HS-5 (cell line): ENCODE measurements around the gene KMT2E.

ENCODE experiments used
- DNase-seq: peaks from one replicate; pipeline ENCODE4 v3.0.0-alpha.2; 2012; ENCODE audit warnings: low read depth

Gene KMT2E

DNA sequence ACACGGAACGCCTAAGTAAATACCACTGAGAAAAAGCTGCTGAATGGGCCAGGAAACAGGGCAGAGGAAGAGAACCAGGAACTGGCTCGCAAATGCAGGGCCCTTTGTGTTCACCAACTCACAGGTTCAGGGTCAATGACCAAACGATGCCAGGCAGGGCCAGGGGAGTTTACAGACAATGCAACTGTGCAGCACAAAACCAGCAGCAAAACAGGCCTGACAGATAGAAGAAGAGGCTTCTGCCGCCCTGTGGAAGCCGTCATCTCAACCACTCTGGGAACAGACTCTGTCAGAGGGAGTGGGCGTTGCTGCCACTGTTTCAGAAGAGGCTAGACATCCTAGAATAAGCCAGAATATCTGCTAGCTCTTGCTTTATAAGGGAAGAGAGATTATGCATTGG, 117.9 kb downstream of the KMT2E start:
- no peak for DNase-seq

DNA sequence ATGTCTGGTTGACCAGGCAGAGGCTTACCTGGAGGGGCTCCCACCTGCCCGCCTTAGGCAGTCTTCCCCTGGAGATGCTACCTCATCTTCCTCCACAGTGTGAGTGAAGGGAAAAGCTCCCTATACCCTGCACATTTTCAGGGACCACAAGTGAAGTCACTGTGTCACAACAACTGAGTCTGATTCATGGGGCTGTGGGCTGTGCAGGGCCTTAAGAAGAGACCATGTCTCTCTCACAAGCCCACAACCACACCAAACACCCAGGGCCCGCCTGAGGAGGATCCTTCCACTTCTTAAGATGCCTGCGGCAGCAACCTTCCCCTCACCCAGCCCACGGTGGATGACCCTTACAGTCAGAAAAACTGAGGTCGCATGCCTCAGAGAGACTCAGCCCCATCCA, 118.3 kb downstream of the KMT2E start:
- no peak for DNase-seq

DNA sequence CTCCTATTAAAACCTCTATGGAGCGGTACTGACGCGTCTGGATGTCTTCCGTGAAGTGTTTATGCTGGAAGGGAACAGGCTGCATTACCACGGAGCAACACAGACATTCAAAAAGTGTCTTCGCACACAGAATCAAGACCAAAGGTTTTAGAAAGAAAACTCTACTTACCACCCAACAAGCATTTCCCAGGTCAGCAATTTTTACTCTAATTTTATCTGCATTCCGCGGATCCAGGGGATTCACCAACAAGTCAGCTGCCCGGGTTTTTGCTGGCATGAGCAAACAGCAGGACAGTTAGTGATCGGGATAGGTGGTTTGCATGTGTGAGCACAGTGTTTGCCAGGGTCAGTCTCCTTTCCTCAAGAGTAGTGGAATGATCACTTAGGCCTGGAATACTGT, 118.8 kb downstream of the KMT2E start:
- DNase-seq, result no peak

DNA sequence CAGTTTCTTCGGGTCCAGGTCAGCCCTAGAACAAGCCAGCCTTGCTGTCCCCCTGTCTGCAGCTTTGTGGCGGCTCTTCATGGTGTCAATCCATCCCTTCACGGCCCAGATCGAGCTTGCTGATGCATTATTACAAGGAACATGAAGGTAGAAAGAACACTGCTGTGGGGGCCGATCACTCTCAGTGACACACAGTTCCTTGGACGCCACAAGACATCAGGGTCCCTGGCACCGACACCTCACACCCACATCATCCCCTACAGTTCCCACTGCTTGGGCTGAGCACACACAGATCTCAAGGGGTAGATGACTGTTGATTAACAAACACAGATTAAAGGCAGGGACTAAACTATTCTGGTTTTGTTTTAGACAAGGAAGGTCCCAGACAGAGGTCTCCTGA, 119.4 kb downstream of the KMT2E start:
- no peak for DNase-seq

DNA sequence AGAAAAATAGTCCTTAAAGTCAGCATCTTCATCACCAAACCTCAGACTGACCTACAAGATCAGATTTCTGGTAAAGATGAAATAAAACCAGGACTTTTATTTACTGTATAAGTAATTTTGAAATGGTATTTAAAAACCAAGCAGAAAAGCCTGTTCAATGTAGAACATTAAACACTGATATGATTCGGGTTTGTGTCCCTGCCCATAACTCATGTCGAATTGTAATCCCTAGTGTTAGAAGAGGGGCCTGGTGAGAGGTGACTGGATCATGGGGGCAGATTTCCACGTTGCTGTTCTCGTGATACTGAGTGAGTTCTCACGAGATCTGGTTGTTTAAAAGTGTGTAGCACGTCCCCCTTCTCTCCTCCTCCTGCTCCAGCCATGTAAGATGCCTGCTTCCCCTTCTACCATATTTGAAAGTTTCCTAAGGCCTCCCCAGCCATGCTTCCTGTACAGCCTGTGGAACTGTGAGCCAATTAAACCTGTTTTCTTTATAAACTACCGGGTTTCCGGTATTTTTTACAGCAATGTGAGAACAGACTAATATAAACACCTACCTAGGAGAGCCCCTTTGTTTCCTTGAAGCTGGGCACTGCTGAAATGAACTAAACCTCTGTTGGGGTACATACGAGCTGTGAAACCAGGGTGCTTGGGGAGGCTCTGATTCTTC, 120.1 kb downstream of the KMT2E start:
- no peak for DNase-seq

DNA sequence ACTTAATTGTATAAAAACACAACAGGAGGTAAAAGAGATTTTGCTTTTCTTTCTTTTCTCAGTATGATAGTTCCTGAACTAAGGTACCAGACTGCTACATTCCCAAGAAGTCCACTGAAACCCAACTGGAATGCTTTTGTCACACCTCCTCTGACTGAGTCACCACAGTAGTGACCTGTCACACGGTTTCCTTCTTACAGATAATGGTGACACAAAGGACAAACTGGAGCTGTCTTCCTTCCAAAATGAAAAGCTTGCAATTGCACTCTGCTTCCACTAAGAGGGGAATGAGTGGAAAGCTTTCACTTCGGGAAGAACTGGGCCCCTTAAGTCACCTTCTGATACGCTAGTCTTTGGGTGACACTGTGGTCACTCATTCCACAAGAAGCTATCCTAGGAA, 122.2 kb downstream of the KMT2E start:
- DNase-seq, result no peak

DNA sequence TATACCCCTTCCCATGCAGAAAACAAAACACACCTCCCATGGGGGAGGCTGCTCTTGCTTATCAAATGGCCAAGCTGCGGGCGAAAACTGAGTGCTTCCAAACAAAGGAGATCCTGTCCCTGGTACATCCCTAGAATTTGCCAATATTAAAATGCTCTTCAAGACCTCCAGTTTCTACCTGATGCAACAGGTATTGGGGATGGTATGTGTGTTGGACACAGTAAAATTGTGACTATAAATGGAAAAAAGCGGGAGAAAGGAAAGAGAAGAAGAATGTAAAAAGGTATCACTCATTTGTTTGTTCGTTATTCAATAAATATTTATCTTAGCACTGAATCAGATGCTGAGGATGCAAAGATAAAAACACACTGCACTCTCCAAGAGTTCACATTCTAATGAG, 123.9 kb downstream of the KMT2E start:
- DNase-seq, result no peak

DNA sequence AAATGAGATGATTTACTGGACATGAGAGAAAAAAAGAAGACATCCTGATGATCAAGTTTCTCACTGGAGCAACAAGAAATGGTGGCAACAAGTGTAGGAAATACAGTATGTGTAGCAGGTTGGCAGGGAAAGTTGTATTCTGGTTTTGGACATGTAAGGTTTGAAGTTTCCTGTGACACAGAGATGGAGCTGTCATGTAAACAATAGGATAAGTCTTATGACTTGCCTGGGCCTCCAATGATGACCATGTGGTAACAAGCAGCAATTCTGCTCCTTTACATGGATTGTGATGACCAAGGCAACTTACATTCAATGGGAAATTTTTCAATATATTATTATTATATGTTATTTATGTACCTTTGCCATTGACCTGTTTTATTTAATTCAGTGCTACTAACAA, 125.4 kb downstream of the KMT2E start:
- DNase-seq, result no peak

DNA sequence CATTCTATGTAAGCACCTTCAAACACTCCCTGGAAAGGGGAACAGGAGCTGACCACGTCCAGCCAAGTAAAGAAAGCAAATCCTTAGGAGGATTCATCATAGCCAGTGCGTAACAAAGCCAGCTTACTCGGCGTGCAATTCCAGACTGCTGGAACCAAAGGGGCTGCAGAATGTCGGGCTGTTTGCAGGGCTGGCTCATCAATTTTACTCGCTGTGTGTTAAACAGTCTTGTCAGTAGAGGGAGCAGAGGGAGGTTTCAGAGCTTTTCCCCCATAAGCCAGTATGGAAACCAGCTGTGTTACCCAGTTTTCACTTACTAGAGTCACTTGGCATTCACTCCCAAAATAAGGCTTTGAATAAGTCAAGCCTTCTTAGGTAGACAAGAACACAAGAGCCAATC, 127.1 kb downstream of the KMT2E start:
- no peak for DNase-seq

DNA sequence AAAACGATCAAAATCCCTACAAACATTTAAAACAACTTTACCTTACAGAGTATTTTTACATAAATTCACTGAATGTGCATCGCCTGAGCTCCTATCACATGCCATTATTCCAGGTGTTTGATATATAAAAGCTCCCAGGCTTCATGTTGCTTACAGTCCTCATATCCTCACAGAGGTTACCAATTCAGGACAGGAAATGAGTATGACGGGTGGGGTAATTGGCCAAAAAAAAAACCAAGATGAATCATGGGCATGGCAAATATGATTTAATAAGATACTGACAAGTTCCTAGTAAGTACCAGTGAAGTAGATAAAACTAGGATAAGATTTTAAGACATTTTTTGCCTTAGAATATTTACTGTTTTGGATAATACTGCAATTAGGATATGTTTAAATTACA, 135.8 kb downstream of the KMT2E start:
- peak; percentile 54 for DNase-seq

DNA sequence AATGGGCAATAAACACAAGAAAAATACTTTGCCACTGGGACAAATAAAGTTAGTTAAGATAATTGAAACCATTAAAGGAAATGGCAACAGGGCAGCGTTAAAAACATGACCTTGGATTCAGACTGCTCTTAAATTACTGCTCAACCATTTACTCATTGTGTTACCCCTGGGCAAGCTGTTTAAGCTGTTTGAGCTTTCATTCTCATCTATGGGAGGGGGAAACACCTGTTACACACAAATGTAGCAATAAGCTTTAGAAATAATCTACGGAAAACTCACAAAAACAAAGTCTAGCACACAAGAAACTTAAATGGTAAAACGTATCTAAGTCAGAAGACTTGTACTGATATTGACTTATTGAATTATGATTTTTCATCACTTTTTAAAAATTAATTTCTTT, 137.1 kb downstream of the KMT2E start:
- DNase-seq, result no peak

DNA sequence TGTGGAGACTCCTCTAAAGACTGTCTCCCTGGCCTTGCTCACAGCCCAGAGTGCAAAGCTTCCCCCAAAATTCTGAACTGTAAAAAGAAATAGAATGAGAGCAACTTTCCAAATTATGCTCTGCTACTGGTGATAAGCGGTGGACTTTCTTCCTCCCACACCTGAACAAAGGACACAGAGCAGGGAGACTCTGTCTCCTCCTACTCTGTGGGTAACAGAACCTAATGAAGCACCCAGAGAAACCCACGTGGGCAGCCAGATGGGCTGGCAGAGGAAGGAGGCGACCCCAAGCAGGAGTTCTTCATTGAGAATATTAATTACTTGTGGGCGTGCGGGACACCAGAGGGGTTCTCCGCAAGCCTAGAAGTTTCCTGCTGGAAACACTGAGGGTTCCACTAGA, 139.5 kb downstream of the KMT2E start:
- no peak for DNase-seq

DNA sequence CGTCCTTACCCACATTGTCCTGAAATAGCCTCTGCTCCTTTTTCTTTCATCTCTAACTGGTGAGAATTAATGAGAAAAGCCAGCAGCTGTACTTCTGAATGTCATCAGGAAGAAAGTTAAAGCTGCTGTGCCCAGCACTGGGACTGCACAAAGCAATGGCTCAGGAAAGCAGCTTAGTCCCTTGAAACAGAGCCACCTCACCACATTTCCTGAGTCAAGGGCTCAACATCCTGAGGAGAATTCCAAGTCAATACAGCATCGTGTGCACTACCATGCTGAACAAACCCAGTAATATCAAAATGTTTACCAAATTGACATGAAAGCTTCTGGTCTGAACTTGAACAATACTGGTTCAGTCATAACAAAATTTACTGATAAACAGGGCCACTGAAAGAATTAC, 140.1 kb downstream of the KMT2E start:
- no peak for DNase-seq

DNA sequence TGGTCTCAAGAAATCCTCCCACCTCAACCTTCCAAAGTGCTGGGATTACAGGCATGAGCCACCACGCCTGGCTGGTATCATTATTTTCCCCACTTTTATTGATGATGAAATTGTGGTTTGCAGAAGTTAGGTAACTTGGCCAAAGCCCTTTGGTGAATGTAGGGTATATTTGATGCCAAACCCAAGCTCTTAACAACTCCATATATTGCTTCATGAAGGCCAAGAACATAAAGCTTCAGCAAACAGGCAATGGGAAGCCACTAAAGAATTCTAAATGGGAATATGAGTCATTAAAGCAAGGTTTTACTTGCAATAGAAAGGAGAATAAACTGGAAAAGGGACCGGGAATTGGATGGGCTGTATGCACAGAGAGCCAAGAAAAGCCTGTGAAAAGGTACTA, 142.7 kb downstream of the KMT2E start:
- DNase-seq, result no peak

DNA sequence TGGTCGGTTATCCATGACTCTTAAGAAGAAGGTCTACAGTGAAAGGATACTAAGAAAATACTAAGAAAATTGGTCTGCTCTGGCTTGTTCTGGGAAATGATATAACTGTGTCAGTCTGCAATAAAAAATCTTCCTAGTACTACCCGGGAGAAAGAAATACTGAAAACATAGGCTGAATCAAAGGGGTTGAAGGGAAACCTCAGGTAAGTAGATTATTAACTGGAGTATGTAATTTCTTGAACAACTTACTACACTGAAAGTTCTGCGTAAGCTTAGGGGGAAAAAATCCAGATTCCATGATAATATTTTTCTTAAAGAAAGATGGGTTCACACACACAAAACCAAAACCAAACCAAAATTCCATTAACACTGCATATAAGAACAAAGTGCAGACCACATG, 143.3 kb downstream of the KMT2E start:
- no peak for DNase-seq

DNA sequence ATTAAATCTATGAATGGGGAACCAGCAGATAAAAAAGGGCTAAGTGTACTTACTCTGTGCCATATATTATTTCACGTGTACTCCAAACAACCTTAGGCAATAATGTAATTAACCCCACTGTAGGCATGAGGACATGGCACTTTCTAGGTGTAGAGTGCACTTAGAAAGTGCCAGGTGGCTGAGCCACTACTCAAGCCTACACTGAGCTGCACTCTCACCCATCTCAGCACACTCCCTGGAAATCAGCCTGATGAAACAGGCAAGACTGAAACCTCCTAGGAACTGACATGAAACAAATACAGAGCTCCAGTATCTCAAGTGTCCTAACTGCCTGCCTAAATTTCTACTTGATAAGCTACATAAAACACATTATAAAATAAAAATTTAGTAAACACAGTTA, 147.4 kb downstream of the KMT2E start:
- DNase-seq, result no peak
